ENCODE measurements around the gene KRT20. TPM values are rescaled to one million over a fixed set of nuclear protein-coding genes. Genes with fewer than 3 reads are reported as not detected.

KRT20 gene
- polyA plus RNA-seq, 2 of the 4 experiments (the other 2 are of a cell fraction), result 0.28 TPM; not detected in 1

DNA sequence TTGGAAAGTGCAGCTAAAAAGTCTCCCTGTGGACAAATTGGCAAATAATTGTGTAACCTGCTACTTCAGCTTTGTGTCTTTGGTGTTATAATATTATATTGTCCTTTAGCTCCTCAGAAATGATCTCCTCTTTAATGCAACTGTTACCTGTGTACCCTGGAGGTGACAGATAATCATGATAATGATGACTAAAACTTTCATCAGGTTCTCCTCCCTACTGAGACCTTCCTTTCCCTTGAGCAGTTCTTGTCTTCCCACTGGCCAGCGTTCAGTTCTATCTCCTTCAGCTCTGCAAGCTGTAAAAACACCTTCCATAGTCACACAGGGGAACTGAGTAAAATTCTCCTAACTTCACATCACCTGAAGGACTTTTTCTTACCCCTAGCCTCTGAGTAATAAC, 32.7 kb downstream of the KRT20 start:
- peak overlapping the region; percentile 42 to 73; a peak in 5 of 6 replicates for H3K27ac ChIP-seq
- ChIA-PET CTCF (interaction anchor here (1.0 to 21.2 kb wide), 8 partner anchors 48 to 810 kb away, joined by 3 to 418 read pairs (median 10); no protein-coding TSS in a partner anchor), POLR2A (interaction anchor here (0.6 kb wide), 1 partner anchor 34 kb away, joined by 6 read pairs; no protein-coding TSS in a partner anchor)
- H3K4me2 ChIP-seq, result peak overlapping the region; percentile 6; the same call in 2 of the 3 replicates
- no peak overlapping the region for H3K4me3 ChIP-seq
- H3K4me1 ChIP-seq, result peaks cover 67% of the 10 kb centered on the region
- TF ChIP-seq HDAC2 (IDR thresholded peaks at IDR 0.05) (no peak), MAZ (IDR thresholded peaks at IDR 0.05; ENCODE audit: borderline replicate concordance, low read depth, low read length) (no peak), ZFP36 (IDR thresholded peaks at IDR 0.05; ENCODE audit: borderline replicate concordance, partially characterized antibody) (no peak), HOXB13 (CRISPR knock-in tag; IDR thresholded peaks at IDR 0.05; ENCODE audit: low read depth) (no peak), ZSCAN20 (CRISPR knock-in tag; IDR thresholded peaks at IDR 0.05) (no peak), JUN (IDR thresholded peaks at IDR 0.05) (no peak)
- H3K9me3 ChIP-seq, result no peaks in the 10 kb centered on the region
- no peak for DNase-seq (ENCODE audit: low read depth in 1 of 2, low spot score in 1 of 2)
- 34% methylated on average over 1 of the region's 1 CpG for WGBS (ENCODE audit: missing lambda C conversion rate)
- FAIRE-seq, result peak; percentile 56
- no peak for ATAC-seq

DNA sequence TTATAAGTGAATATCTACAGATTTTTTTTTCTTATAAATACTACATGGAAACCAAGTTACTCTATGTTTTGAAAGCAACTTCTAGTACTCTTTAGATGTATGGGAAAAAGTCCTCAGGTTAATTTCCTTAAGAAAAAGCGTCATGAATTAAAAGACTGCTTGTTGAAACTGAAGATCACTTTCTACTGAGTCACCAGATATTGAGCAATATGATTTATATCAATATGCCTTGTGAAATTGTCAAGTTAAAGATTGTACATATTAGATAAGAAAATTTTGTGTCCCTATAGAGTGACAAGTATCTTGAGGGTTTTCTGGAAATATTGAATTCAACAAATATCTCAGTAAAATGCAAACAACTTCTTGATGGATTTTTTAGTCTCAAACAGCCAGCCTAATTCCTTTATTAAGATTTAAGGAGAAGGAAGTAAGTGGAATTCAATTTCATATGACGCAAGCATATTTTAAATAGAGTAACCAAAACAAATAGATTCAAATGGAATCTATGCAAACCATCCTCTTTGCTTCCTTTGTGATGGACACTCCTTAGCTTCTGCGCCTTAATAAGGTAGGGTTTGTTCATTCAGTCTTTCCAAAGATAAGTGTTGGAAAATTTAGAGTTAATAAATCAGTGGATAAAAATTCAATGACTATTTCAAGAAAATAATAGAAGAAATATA, 34.6 kb downstream of the KRT20 start:
- Histone ChIP-seq H3K4me1 (peaks cover 68% of the 10 kb centered on the region), H3K9me3 (no peaks in the 10 kb centered on the region), H3K4me3 (peak overlapping the region; percentile 6; the same call in 1 of the 3 replicates), H3K4me2 (peak overlapping the region; percentile 72), H3K27ac (peak overlapping the region; percentile 66 to 75)
- WGBS (ENCODE audit: missing lambda C conversion rate), result 17% methylated on average over 3 of the region's 3 CpGs
- POLR2A ChIA-PET, result interaction anchor here (1.5 kb wide), 1 partner anchor 31 kb away, joined by 4 read pairs; no protein-coding TSS in a partner anchor
- peak; percentile 90 for FAIRE-seq
- DNase-seq (ENCODE audit: low read depth in 1 of 2, low spot score in 1 of 2), result peak in 1 of 2 experiments; percentile 78
- CTCF ChIA-PET, result interaction anchor here (0.9 to 21.2 kb wide), 4 partner anchors 231 to 812 kb away, joined by 3 to 418 read pairs (median 18); no protein-coding TSS in a partner anchor
- peak in 1 of 2 experiments; percentile 56; a peak in 3 of 6 replicates for ATAC-seq
- no peak for TF ChIP-seq TFCP2L1 (CRISPR knock-in tag; IDR thresholded peaks at IDR 0.05)
- TF ChIP-seq, protein P1, sequence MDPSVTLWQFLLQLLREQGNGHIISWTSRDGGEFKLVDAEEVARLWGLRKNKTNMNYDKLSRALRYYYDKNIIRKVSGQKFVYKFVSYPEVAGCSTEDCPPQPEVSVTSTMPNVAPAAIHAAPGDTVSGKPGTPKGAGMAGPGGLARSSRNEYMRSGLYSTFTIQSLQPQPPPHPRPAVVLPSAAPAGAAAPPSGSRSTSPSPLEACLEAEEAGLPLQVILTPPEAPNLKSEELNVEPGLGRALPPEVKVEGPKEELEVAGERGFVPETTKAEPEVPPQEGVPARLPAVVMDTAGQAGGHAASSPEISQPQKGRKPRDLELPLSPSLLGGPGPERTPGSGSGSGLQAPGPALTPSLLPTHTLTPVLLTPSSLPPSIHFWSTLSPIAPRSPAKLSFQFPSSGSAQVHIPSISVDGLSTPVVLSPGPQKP (IDR thresholded peaks at IDR 0.05; ENCODE audit: low read depth, low read length), result no peak
- TF ChIP-seq KDM5A (IDR thresholded peaks at IDR 0.05), result no peak
- TF ChIP-seq MYC (IDR thresholded peaks at IDR 0.05; ENCODE audit: borderline replicate concordance, low read length), result no peak
- no peak for TF ChIP-seq TP53 (CRISPR knock-in tag; IDR thresholded peaks at IDR 0.05)
- no peak for TF ChIP-seq CHD4 (IDR thresholded peaks at IDR 0.05; ENCODE audit: borderline replicate concordance)
- TF ChIP-seq, protein P2, sequence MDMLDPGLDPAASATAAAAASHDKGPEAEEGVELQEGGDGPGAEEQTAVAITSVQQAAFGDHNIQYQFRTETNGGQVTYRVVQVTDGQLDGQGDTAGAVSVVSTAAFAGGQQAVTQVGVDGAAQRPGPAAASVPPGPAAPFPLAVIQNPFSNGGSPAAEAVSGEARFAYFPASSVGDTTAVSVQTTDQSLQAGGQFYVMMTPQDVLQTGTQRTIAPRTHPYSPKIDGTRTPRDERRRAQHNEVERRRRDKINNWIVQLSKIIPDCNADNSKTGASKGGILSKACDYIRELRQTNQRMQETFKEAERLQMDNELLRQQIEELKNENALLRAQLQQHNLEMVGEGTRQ (IDR thresholded peaks at IDR 0.05), result no peak
- TF ChIP-seq KDM1A (IDR thresholded peaks at IDR 0.05; ENCODE audit: low read depth), result no peak
- TF ChIP-seq RAD21 (conservative IDR thresholded peaks at IDR 0.05 in 1 of 2, IDR thresholded peaks at IDR 0.05 in 1 of 2), result no peak; a peak in 1 of 5 replicates
- no peak for TF ChIP-seq SREBF2 (IDR thresholded peaks at IDR 0.05)
- no peak for TF ChIP-seq NFE2L2 (conservative IDR thresholded peaks at IDR 0.05; ENCODE audit: low read length)
- TF ChIP-seq JUNB (IDR thresholded peaks at IDR 0.05), result peak; percentile 91
- TF ChIP-seq FOSL2 (IDR thresholded peaks at IDR 0.05), result peak; percentile 79
- TF ChIP-seq FOSL2 (CRISPR knock-in tag; IDR thresholded peaks at IDR 0.05), result peak; percentile 92
- TF ChIP-seq PHF8 (IDR thresholded peaks at IDR 0.05; ENCODE audit: borderline replicate concordance, low read depth), result no peak
- TF ChIP-seq, protein P3, sequence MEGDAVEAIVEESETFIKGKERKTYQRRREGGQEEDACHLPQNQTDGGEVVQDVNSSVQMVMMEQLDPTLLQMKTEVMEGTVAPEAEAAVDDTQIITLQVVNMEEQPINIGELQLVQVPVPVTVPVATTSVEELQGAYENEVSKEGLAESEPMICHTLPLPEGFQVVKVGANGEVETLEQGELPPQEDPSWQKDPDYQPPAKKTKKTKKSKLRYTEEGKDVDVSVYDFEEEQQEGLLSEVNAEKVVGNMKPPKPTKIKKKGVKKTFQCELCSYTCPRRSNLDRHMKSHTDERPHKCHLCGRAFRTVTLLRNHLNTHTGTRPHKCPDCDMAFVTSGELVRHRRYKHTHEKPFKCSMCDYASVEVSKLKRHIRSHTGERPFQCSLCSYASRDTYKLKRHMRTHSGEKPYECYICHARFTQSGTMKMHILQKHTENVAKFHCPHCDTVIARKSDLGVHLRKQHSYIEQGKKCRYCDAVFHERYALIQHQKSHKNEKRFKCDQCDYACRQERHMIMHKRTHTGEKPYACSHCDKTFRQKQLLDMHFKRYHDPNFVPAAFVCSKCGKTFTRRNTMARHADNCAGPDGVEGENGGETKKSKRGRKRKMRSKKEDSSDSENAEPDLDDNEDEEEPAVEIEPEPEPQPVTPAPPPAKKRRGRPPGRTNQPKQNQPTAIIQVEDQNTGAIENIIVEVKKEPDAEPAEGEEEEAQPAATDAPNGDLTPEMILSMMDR (IDR thresholded peaks at IDR 0.05), result no peak
- TF ChIP-seq, protein P4, sequence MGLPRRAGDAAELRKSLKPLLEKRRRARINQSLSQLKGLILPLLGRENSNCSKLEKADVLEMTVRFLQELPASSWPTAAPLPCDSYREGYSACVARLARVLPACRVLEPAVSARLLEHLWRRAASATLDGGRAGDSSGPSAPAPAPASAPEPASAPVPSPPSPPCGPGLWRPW (IDR thresholded peaks at IDR 0.05), result peak; percentile 85
- TF ChIP-seq BHLHE40 (IDR thresholded peaks at IDR 0.05; ENCODE audit: low read depth, low read length), result no peak
- peak; percentile 96 to 98 for TF ChIP-seq CEBPB (IDR thresholded peaks at IDR 0.05)
- TF ChIP-seq POLR2A (IDR thresholded peaks at IDR 0.05; ENCODE audit: low read length), result no peak
- no peak for TF ChIP-seq RCOR1 (IDR thresholded peaks at IDR 0.05; ENCODE audit: low read depth, low read length)
- TF ChIP-seq GATA3 (IDR thresholded peaks at IDR 0.05; ENCODE audit: borderline replicate concordance), result peak; percentile 95
- TF ChIP-seq, protein P5, sequence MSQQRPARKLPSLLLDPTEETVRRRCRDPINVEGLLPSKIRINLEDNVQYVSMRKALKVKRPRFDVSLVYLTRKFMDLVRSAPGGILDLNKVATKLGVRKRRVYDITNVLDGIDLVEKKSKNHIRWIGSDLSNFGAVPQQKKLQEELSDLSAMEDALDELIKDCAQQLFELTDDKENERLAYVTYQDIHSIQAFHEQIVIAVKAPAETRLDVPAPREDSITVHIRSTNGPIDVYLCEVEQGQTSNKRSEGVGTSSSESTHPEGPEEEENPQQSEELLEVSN (IDR thresholded peaks at IDR 0.05; ENCODE audit: borderline replicate concordance, low read depth), result no peak
- TF ChIP-seq SMC3 (IDR thresholded peaks at IDR 0.05), result no peak
- TF ChIP-seq NPAS2 (CRISPR knock-in tag; IDR thresholded peaks at IDR 0.05; ENCODE audit: borderline replicate concordance), result no peak
- TF ChIP-seq FOXS1 (CRISPR knock-in tag; IDR thresholded peaks at IDR 0.05), result no peak
- TF ChIP-seq HDAC2 (IDR thresholded peaks at IDR 0.05), result no peak
- TF ChIP-seq HOXA7 (CRISPR knock-in tag; IDR thresholded peaks at IDR 0.05), result no peak
